SIG-M5 treated with dmso at 0.1 percent for 504 hours (cell line): Measurements from ENCODE around the gene ZNF84.
A peak's percentile ranks its signal among the peaks of the same experiment; 100 is the strongest.

Experiments used
- DNase-seq: peaks from one replicate; lab custom pipeline; 2025; ENCODE audit not compliant: unreplicated experiment; lab: John Stamatoyannopoulos, UW

Gene ZNF84

GRCh38 chr12:133037207-133038005, at the start of gene ZNF84:
Gene ZNF84, plus strand, starts transcription at chr12:133037509. Its CDS starts 3,959 bp downstream, at chr12:133041468.
- DNase-seq, result peak; percentile 99

GRCh38 chr12:132998741-132999140, 38.6 kb upstream of the ZNF84 start:
- no peak for DNase-seq

- DNase-seq, result no peak
These were observed 26.5 kb upstream of the ZNF84 start for GRCh38 chr12:133010657-133011297.

- DNase-seq, result peak; percentile 14
These were observed 13.7 kb upstream of the ZNF84 start for GRCh38 chr12:133023566-133023965.

DNA sequence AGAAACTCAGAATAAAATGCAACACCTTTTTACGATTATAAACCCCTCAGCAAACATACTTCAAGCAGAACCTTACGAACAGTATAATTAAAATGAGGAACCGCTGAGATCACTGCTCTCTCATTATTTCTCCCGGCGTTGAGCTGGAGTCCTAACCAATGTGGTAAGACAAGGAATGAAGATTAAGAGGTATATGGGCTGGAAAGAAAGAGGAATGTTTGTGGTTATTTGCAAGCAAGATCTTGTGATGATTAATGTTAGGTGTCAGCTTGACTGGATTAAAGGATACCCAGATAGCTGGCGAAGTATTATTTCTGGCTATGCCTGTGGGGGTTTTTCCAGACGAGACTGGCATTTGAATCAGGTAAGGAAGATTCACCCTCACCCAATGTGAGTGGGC, 10.3 kb upstream of the ZNF84 start:
- DNase-seq, result no peak

GRCh38 chr12:133038118-133038709, 905 bp downstream of the ZNF84 start:
- DNase-seq, result no peak

GRCh38 chr12:133046698-133047097, 9.4 kb downstream of the ZNF84 start:
- no peak for DNase-seq

- no peak for DNase-seq
These were observed 20.1 kb downstream of the ZNF84 start for GRCh38 chr12:133057446-133057845.

GRCh38 chr12:133058203-133059113, 21.1 kb downstream of the ZNF84 start:
- no peak for DNase-seq

GRCh38 chr12:133061954-133062353, 24.6 kb downstream of the ZNF84 start:
- no peak for DNase-seq

DNA sequence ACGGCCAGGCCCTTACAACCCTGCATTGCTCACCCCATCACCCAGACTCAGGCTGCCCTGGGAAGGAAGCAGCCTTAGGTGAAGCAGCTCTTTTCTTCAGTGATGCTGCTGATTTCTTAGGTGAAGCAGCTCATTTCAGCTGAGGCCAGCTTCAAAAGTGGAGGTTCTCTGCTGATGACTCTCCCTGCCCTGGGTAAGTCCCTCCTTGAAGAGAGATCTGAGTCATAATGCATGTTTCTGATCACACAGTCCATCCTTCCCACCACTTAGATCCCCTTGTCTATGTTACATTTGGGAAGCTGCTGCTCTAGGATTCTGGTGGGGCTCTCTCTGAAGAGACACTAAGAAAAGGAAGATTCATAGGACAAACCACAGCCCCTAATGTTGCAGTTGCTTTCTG, 26.2 kb downstream of the ZNF84 start:
- no peak for DNase-seq

DNA sequence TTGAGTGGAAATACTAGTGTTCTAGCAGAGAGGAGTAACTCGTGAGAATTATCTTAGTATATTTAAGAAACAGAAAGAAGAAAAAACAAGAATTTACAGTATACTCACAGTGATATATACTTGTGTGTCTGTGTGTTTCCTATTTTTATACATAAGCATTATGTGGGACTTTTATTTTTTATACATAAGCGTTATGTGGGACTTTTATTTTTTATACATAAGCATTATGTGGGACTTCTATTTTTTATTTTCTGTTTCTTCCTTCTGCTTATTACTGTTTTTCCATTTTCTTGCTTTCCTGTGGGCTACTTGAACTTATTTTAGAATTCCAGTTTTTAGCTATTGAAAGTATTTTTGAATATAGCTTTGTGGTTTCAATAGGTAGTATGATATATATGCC, 36.5 kb downstream of the ZNF84 start:
- DNase-seq, result no peak

DNA sequence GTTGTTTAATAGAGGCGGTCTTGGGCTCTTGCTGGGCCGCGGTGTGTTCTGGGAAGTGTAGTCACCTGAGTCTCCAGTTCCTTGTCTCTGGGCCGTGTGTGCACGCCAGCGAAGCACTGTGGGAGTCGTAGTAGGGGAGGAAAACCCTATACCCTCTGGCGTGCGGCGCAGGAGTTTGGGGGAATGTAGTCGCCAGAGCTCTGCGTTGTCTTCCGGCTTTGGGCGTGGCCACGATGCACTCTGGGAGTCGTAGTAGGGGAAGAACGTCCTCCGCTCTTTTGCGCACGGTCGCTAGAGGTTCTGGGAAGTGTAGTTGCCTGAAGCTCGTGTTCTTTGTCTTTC, 42.7 kb downstream of the ZNF84 start:
- peak; percentile 100 for DNase-seq

- DNase-seq, result peak; percentile 96
These were observed 43.3 kb downstream of the ZNF84 start, which contains the start of gene ZNF140 for GRCh38 chr12:133080368-133081158. Gene ZNF140, plus strand, starts transcription at chr12:133080923. Its CDS starts 398 bp downstream, at chr12:133081321.

GRCh38 chr12:133081159-133081780, 44.0 kb downstream of the ZNF84 start:
- DNase-seq, result peak; percentile 70

GRCh38 chr12:133083345-133083744, 46.0 kb downstream of the ZNF84 start:
- DNase-seq, result no peak

- no peak for DNase-seq
These were observed 68.3 kb downstream of the ZNF84 start for GRCh38 chr12:133105620-133106019.

DNA sequence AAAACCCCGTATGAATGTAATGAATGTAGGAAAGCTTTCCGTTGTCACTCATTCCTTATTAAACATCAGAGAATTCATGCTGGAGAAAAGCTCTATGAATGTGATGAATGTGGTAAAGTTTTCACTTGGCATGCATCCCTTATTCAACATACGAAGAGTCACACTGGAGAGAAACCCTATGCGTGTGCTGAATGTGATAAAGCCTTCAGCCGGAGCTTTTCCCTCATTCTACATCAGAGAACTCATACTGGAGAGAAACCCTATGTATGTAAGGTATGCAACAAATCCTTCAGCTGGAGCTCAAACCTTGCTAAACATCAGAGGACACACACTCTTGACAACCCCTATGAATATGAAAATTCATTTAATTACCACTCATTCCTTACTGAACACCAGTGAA, 68.9 kb downstream of the ZNF84 start:
- DNase-seq, result peak; percentile 20

GRCh38 chr12:133107121-133107520, 69.8 kb downstream of the ZNF84 start:
- DNase-seq, result no peak

DNA sequence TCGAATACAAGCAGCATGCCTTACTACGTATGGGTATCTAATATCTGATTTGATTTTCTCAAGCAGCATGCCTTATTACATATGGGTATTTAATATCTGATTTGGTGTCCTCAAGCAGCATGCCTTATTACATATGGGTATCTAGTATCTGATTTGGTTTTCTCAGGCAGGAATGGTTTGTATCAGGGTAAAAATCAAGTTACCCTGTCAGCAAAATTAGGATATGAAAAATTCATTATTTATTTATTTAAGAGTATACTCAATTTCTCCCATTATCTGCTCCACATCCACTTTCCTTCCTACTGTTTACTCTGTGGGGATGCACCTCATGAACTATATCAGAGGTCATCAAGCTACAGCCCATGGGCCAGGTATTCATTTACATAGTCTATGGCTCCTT, 70.8 kb downstream of the ZNF84 start:
- no peak for DNase-seq
